SKM-1 treated with dmso at 0.1 percent for 144 hours (cell line): ENCODE measurements around the gene FRMD4B.

Source experiments
- DNase-seq: peaks from one replicate; lab custom pipeline; 2025; ENCODE audit not compliant: unreplicated experiment; lab: John Stamatoyannopoulos, UW

Gene FRMD4B

GRCh38 chr3:69385723-69386555 lies at the start of gene FRMD4B:
Gene FRMD4B, minus strand, starts transcription at chr3:69386088. Its CDS starts 99 bp downstream, at chr3:69385989.
- no peak for DNase-seq

- no peak for DNase-seq
Measured at GRCh38 chr3:69433969-69434325, 48.1 kb upstream of the FRMD4B start.

GRCh38 chr3:69433121-69433968 lies 47.5 kb upstream of the FRMD4B start:
- no peak for DNase-seq

GRCh38 chr3:69428657-69429255 lies 42.9 kb upstream of the FRMD4B start:
- no peak for DNase-seq

GRCh38 chr3:69426967-69427304 lies 41.0 kb upstream of the FRMD4B start:
- no peak for DNase-seq

- DNase-seq = no peak
Measured at GRCh38 chr3:69426291-69426966, 40.5 kb upstream of the FRMD4B start.

- DNase-seq = no peak
Measured at GRCh38 chr3:69425249-69425648, 39.4 kb upstream of the FRMD4B start.

GRCh38 chr3:69423463-69424155 lies 37.7 kb upstream of the FRMD4B start:
- DNase-seq = no peak

- no peak for DNase-seq
Measured at GRCh38 chr3:69422751-69423150, 36.9 kb upstream of the FRMD4B start.

- no peak for DNase-seq
Measured at GRCh38 chr3:69420781-69421520, 35.1 kb upstream of the FRMD4B start.

- DNase-seq = no peak
Measured at GRCh38 chr3:69419276-69419675, 33.4 kb upstream of the FRMD4B start.

- DNase-seq = no peak
Measured at GRCh38 chr3:69417541-69418078, 31.7 kb upstream of the FRMD4B start.

GRCh38 chr3:69413551-69414207 lies 27.8 kb upstream of the FRMD4B start:
- DNase-seq = no peak

- DNase-seq = no peak
Measured at GRCh38 chr3:69411346-69411745, 25.5 kb upstream of the FRMD4B start.

- peak; percentile 40 for DNase-seq
Measured at GRCh38 chr3:69410301-69410700, 24.4 kb upstream of the FRMD4B start.

GRCh38 chr3:69409831-69410230 lies 23.9 kb upstream of the FRMD4B start:
- DNase-seq = no peak

GRCh38 chr3:69409011-69409410 lies 23.1 kb upstream of the FRMD4B start:
- no peak for DNase-seq

GRCh38 chr3:69408542-69408941 lies 22.7 kb upstream of the FRMD4B start:
- DNase-seq = no peak

GRCh38 chr3:69407908-69408307 lies 22.0 kb upstream of the FRMD4B start:
- no peak for DNase-seq
